ENCODE results near the gene TOR4A. TPM values are rescaled to one million over a fixed set of nuclear protein-coding genes. Genes with fewer than 3 reads are reported as not detected.

The TOR4A gene
- total and polyA plus RNA-seq, 10 of the 15 experiments (the other 5 are each of a cell fraction or from before 2014, with no cell fraction given), result 2.0 to 19.9 (median 3.7) TPM

GRCh38 chr9:137250329-137251193, 27.0 kb upstream of the TOR4A start:
- Histone ChIP-seq H3K4me1 (ENCODE audit: control insufficient read depth, insufficient read depth, low read length) (peaks cover 9% of the 10 kb centered on the region), H2AFZ (ENCODE audit: control insufficient read depth, low read depth, low read length) (no peak overlapping the region), H4K20me1 (ENCODE audit: control insufficient read depth, insufficient read depth) (no peaks in the 10 kb centered on the region), H3K36me3 (ENCODE audit: control insufficient read depth in 2 of 2, insufficient read depth in 2 of 2, low read length in 1 of 2) (no peaks in the 10 kb centered on the region), H3K9me3 (replicated peaks; ENCODE audit: control insufficient read depth, insufficient read depth, low read length) (no peaks in the 10 kb centered on the region), H3K4me3 (no peak overlapping the region), H3K4me2 (ENCODE audit: control insufficient read depth, insufficient read depth) (no peak overlapping the region), H3K79me2 (ENCODE audit: control insufficient read depth, insufficient read depth, low read length) (peaks cover 4% of the 10 kb centered on the region), H3K27me3 (replicated peaks in 1 of 2; ENCODE audit: control insufficient read depth in 2 of 2, insufficient read depth in 2 of 2, low read length in 1 of 2) (no peaks in the 10 kb centered on the region), H3K9ac (ENCODE audit: control insufficient read depth, insufficient read depth, low read length) (no peak overlapping the region), H3K27ac (ENCODE audit: control insufficient read depth, insufficient read depth) (no peak overlapping the region)
- ChIA-PET SMC1A (ENCODE audit: uncharacterized antibody, unreplicated experiment) (no interaction called here), RAD21 (ENCODE audit: unreplicated experiment) (no interaction called here), CTCF (no interaction called here), POLR2A (no interaction called here)
- BruUV-seq (replicated peaks), result no TSS peak
- TF ChIP-seq, protein P1, sequence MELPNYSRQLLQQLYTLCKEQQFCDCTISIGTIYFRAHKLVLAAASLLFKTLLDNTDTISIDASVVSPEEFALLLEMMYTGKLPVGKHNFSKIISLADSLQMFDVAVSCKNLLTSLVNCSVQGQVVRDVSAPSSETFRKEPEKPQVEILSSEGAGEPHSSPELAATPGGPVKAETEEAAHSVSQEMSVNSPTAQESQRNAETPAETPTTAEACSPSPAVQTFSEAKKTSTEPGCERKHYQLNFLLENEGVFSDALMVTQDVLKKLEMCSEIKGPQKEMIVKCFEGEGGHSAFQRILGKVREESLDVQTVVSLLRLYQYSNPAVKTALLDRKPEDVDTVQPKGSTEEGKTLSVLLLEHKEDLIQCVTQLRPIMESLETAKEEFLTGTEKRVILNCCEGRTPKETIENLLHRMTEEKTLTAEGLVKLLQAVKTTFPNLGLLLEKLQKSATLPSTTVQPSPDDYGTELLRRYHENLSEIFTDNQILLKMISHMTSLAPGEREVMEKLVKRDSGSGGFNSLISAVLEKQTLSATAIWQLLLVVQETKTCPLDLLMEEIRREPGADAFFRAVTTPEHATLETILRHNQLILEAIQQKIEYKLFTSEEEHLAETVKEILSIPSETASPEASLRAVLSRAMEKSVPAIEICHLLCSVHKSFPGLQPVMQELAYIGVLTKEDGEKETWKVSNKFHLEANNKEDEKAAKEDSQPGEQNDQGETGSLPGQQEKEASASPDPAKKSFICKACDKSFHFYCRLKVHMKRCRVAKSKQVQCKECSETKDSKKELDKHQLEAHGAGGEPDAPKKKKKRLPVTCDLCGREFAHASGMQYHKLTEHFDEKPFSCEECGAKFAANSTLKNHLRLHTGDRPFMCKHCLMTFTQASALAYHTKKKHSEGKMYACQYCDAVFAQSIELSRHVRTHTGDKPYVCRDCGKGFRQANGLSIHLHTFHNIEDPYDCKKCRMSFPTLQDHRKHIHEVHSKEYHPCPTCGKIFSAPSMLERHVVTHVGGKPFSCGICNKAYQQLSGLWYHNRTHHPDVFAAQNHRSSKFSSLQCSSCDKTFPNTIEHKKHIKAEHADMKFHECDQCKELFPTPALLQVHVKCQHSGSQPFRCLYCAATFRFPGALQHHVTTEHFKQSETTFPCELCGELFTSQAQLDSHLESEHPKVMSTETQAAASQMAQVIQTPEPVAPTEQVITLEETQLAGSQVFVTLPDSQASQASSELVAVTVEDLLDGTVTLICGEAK (IDR thresholded peaks at IDR 0.05; ENCODE audit: borderline replicate concordance), result no peak
- TF ChIP-seq SMAD5 (IDR thresholded peaks at IDR 0.05; ENCODE audit: low read depth), result no peak
- no peak for TF ChIP-seq SMC3 (IDR thresholded peaks at IDR 0.05; ENCODE audit: borderline replicate concordance, low read length)
- no peak for TF ChIP-seq SREBF2 (IDR thresholded peaks at IDR 0.05; ENCODE audit: low read length)
- TF ChIP-seq PKNOX1 (IDR thresholded peaks at IDR 0.05), result no peak
- no peak for TF ChIP-seq EP300 (IDR thresholded peaks at IDR 0.05; ENCODE audit: borderline replicate concordance in 1 of 2, control insufficient read depth in 1 of 2, low read depth in 2 of 2, low read length in 2 of 2)
- TF ChIP-seq MEF2A (IDR thresholded peaks at IDR 0.05; ENCODE audit: insufficient read depth, low read depth, low read length), result no peak
- TF ChIP-seq, protein P2, sequence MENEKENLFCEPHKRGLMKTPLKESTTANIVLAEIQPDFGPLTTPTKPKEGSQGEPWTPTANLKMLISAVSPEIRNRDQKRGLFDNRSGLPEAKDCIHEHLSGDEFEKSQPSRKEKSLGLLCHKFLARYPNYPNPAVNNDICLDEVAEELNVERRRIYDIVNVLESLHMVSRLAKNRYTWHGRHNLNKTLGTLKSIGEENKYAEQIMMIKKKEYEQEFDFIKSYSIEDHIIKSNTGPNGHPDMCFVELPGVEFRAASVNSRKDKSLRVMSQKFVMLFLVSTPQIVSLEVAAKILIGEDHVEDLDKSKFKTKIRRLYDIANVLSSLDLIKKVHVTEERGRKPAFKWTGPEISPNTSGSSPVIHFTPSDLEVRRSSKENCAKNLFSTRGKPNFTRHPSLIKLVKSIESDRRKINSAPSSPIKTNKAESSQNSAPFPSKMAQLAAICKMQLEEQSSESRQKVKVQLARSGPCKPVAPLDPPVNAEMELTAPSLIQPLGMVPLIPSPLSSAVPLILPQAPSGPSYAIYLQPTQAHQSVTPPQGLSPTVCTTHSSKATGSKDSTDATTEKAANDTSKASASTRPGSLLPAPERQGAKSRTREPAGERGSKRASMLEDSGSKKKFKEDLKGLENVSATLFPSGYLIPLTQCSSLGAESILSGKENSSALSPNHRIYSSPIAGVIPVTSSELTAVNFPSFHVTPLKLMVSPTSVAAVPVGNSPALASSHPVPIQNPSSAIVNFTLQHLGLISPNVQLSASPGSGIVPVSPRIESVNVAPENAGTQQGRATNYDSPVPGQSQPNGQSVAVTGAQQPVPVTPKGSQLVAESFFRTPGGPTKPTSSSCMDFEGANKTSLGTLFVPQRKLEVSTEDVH (IDR thresholded peaks at IDR 0.05; ENCODE audit: low read depth, partially characterized antibody), result no peak
- TF ChIP-seq CHD2 (IDR thresholded peaks at IDR 0.05; ENCODE audit: borderline replicate concordance, low read depth, low read length), result no peak
- TF ChIP-seq SRF (IDR thresholded peaks at IDR 0.05; ENCODE audit: low read depth in 2 of 2, low read length in 2 of 2), result no peak
- no peak for TF ChIP-seq ZNF274 (IDR thresholded peaks at IDR 0.05; ENCODE audit: insufficient read depth, insufficient read length)
- TF ChIP-seq STAT3 (IDR thresholded peaks at IDR 0.05; ENCODE audit: low read depth, low read length), result no peak
- ATAC-seq, result no peak
- intact Hi-C loops (cut with micrococcal nuclease; ENCODE audit: unreplicated experiment), result no loop called here
- DNase-seq (ENCODE audit: low read depth, low spot score), result no peak
- no peak for FAIRE-seq
- 50% methylated on average over 14 of the region's 18 CpGs for WGBS (ENCODE audit: insufficient coverage, insufficient replicate concordance, low lambda C conversion rate, missing lambda C conversion rate)
- in situ Hi-C loops (cut with MboI), result no loop called here

Measured in GM12878 (cell line).